Gastroesophageal sphincter (tissue), 3 donors: ENCODE measurements around the gene CIT.

Source experiments
- CTCF ChIP-seq, 4 experiments: fragments of 200-600 bp in 2 of 4; fragments of 450-650 bp in 2 of 4; sonication (generic) in 1 of 4; IDR thresholded peaks; one replicate each; pipeline ENCODE4 v1.5.1; 2017 to 2019; ENCODE audit warnings: antibody characterized with exemption in 4 of 4, mild to moderate bottlenecking in 2 of 4, moderate library complexity in 2 of 4
- POLR2AphosphoS5 ChIP-seq: sonication (generic); formaldehyde crosslinking; IDR thresholded peaks from one replicate; pipeline ENCODE4 v1.6.1; 2017; ENCODE audit warnings: antibody characterized with exemption

- TF ChIP-seq POLR2AphosphoS5 (no peak), CTCF (IDR thresholded peaks at IDR 0.05) (no peak)
Observed at GRCh38 chr12:119920064-119920463, 42.9 kb upstream of the CIT start.
